Cardiac fibroblast (primary cell): ENCODE results near the gene GPATCH1.

Experiments used
- DNase-seq, 2 donors: peaks; one replicate each; pipeline versions ENCODE4 v3.0.0 to v3.0.0-alpha.2; 2010; ENCODE audit warnings: low read depth in 2 of 2
- H3K4me3 ChIP-seq, 2 donors: replicated peaks in 1 of 2; 1 replicate in 1 of 2; 2 replicates in 1 of 2; pipeline ENCODE4 v1.5.1; 2011; ENCODE audit warnings: low read depth in 2 of 2, low read length in 2 of 2, mild to moderate bottlenecking in 2 of 2, moderate library complexity in 1 of 2
- TF ChIP-seq, protein P1 (sequence below): IDR thresholded peaks from one replicate; pipeline ENCODE4 v1.5.1; 2011; ENCODE audit warnings: low read depth, mild to moderate bottlenecking, low read length, inconsistent platforms

Gene GPATCH1

DNA sequence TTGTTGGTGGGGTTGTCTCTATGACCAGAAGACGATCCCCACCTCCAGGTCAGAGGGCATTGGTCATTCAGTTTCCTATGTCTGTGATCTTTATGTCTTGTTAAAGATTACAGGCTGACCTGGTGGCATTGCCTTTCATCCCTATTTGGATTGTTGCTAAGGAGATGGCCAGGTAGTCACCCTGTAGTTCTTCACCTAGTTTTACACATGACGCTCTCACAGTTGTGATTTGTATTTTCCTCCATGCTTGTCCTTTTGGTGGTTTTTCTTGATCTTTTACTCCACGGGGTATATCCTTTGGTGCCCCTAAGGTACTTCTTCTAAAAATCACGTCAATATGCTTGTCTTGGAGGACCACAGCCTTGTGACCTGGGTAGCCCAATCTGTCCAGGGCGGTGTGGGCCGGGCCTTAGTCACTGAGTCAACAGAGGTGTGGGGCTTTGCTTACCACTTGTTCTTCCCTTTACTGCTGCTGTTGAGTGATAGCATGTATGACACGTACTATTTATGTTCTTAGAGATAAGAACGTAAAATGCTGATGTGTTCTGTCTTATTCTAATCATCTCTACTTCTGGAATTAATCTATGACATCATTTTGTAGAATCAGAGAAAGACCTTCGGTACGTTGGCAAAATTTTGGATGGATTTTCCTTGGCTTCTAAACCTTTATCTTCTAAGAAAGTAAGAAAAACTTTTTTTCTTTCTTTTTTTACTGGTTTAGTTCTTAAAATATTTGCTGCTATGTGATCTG, 20.1 kb downstream of the GPATCH1 start:
- TF ChIP-seq, protein P1, sequence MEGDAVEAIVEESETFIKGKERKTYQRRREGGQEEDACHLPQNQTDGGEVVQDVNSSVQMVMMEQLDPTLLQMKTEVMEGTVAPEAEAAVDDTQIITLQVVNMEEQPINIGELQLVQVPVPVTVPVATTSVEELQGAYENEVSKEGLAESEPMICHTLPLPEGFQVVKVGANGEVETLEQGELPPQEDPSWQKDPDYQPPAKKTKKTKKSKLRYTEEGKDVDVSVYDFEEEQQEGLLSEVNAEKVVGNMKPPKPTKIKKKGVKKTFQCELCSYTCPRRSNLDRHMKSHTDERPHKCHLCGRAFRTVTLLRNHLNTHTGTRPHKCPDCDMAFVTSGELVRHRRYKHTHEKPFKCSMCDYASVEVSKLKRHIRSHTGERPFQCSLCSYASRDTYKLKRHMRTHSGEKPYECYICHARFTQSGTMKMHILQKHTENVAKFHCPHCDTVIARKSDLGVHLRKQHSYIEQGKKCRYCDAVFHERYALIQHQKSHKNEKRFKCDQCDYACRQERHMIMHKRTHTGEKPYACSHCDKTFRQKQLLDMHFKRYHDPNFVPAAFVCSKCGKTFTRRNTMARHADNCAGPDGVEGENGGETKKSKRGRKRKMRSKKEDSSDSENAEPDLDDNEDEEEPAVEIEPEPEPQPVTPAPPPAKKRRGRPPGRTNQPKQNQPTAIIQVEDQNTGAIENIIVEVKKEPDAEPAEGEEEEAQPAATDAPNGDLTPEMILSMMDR = no peak
- no peak for DNase-seq
- H3K4me3 ChIP-seq = no peak overlapping the region

DNA sequence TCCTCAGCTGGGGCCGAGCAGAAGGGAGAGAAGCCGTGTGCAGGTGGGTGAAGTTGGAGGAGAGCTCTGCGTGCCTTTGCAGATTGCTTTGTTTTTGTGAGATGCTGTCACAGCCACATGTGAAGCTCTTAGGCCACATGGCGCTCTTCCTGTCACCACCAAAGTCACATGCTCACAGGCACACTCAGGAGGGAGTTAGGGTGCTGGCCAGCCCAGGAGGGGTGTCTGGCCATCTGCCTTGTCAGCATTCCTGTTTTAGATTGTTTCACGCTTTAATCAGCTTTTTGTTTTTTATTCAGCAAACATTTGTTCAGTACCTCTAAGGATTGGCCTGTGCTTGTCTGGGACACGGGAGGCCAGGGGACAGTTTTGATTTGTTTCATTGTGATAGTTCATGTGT, 21.9 kb downstream of the GPATCH1 start:
- DNase-seq = no peak
- H3K4me3 ChIP-seq = no peak overlapping the region
- TF ChIP-seq, protein P1 = no peak

DNA sequence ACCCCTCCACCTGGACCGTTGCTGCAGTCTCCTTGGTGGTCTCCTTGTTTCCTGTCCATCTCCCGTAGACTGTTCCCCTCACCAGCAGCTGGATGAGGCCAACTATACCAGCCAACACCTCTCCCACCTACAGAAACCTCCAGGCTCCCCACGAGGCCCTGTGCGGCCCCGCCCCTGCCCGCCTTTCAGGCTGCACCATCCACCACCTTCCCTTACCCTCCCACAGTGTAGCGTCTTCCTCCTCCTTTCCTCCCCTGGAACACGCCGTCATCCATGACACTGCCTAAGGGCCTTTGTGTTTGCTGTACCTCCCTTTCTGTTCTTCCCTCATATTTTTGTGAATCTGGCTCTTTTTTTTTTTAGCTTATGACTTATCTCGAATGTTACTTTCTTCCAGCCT, 27.2 kb downstream of the GPATCH1 start:
- DNase-seq = no peak
- TF ChIP-seq, protein P1 = no peak
- H3K4me3 ChIP-seq = no peak overlapping the region

DNA sequence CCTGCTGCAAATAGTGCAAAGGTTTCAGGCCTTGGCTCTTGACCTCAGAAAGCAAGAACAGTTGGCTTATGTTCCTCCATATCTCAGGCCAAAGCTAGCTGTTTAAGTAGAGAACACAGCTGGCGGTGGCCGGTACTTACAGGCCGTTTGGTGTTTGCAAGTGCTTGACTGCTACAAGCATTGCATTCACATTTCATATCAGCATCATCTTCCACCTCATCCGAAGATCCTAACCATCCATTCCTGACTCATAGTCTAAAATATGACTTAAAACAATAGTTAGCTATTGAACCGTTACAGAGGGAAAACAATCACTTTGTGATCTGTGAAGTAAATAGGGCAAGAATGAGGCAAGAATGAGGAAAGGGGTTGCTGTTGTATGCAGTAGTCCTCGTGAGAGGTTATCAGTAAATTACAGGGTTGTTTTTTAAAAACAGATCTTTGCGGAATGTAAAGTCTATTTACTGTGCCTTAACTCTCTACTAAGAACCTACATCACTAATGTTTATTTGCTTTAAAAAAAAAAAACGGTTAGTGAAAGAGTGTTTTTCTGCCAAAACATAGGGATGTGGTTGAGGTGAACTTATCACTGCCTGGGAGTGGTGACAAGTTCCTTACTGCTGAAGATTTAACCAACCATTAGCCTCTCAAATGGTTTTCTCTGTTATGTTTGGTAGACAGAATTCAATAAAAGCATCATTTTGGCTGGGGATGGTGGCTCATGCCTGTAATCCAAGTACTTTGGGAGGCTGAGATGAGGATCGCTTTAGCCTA, 29.3 kb downstream of the GPATCH1 start:
- DNase-seq = peak; percentile 48 to 87
- TF ChIP-seq, protein P1 = no peak
- no peak overlapping the region for H3K4me3 ChIP-seq

DNA sequence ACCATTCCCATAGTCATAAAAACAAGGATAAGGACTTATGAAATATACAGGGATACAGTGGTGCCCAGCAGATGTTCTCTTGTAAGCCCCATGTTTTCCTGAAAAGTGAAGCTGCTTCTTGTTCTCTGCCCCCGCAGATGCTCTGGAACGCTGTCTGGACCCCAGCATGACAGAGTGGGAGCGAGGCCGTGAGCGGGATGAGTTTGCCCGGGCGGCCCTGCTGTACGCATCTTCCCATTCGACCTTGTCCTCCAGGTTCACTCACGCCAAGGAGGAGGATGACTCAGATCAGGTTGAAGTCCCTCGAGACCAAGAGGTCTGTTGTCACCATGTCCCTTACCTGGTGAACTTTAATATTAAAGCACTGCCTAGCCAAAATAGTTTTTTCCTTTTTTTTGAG, 30.6 kb downstream of the GPATCH1 start:
- H3K4me3 ChIP-seq = no peak overlapping the region
- TF ChIP-seq, protein P1 = no peak
- no peak for DNase-seq

DNA sequence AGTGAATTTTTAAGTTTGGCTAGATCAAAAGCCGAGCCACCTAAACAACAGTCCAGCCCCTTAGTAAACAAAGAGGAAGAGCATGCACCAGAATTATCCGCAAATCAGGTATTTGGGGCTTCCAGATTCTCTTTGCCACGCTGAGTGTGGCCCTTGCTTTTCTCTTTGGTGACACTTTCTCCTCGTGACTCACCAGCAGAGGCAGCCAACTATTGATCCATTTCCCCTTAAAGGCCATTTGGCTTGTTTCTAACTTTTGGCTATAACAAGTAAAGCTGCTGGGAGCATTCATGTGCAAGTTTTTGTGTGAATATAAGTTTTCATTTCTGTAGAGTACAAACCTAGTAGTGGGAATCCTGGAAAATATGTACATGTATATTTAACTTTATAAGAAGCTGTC, 33.3 kb downstream of the GPATCH1 start:
- TF ChIP-seq, protein P1 = no peak
- no peak for DNase-seq
- H3K4me3 ChIP-seq = no peak overlapping the region
